OCI-LY7 (cell line): ENCODE results near the gene ZC3H18. TPM values are rescaled to one million over a fixed set of nuclear protein-coding genes. Genes with fewer than 3 reads are reported as not detected.

Experiments used
- BruUV-seq: library from RNA; stranded (reverse); fragments of 400-500 nt; replicated peaks from 2 replicates; lab custom pipeline; 2021; lab: Mats Ljungman, UMichigan
- CTCF ChIA-PET: fragments of 300-600 bp; sonication (Branson Sonifier 250); formaldehyde crosslinking; loops from one replicate; lab custom pipeline; 2022; ENCODE audit warnings: antibody characterized with exemption; ENCODE audit not compliant: unreplicated experiment; lab: Charles Lee
- POLR2A ChIA-PET: fragments of 300-600 bp; sonication (Branson Sonifier 250); formaldehyde crosslinking; loops from one replicate; lab custom pipeline; 2022; ENCODE audit warnings: antibody characterized with exemption; lab: Charles Lee
- DNase-seq: peaks from one replicate; pipeline ENCODE4 v3.0.0-alpha.2; 2015; ENCODE audit warnings: low spot score
- H2AFZ ChIP-seq: fragments of 200-600 bp; sonication (generic), shearing (Covaris generic); 2 replicates; pipeline ENCODE4 v1.6.1; 2014; ENCODE audit warnings: mild to moderate bottlenecking, antibody characterized with exemption, low read length, moderate library complexity
- H3K27ac ChIP-seq: fragments of 200-600 bp; sonication (generic); 2 replicates; pipeline ENCODE4 v1.5.1; 2014; ENCODE audit warnings: mixed run types, low read depth, mild to moderate bottlenecking, moderate library complexity, low read length, inconsistent platforms; ENCODE audit not compliant: poor library complexity, severe bottlenecking
- H3K36me3 ChIP-seq: fragments of 200-600 bp; sonication (generic); 2 replicates; pipeline ENCODE4 v1.6.1; 2014; ENCODE audit warnings: mild to moderate bottlenecking, antibody characterized with exemption, low read length, moderate library complexity, mixed read lengths; ENCODE audit not compliant: insufficient read depth
- H3K4me1 ChIP-seq: fragments of 200-600 bp; sonication (generic); 2 replicates; pipeline ENCODE4 v1.5.1; 2014; ENCODE audit warnings: mild to moderate bottlenecking, low read length; ENCODE audit not compliant: insufficient read depth, poor library complexity, severe bottlenecking
- H3K4me2 ChIP-seq: fragments of 200-600 bp; sonication (generic); 2 replicates; pipeline ENCODE4 v1.6.1; 2014; ENCODE audit warnings: mild to moderate bottlenecking, low read length
- H3K4me3 ChIP-seq: fragments of 200-600 bp; sonication (generic); 2 replicates; pipeline ENCODE4 v1.5.1; 2014; ENCODE audit warnings: mild to moderate bottlenecking, low read depth, low read length; ENCODE audit not compliant: poor library complexity, severe bottlenecking
- H3K79me2 ChIP-seq: fragments of 200-600 bp; sonication (generic); 2 replicates; pipeline ENCODE4 v1.6.1; 2016; ENCODE audit warnings: low read depth, mild to moderate bottlenecking, low read length, moderate library complexity, mixed read lengths; ENCODE audit not compliant: insufficient read depth
- H3K9me2 ChIP-seq: fragments of 200-600 bp; sonication (generic); 2 replicates; pipeline ENCODE4 v1.6.1; 2016; ENCODE audit warnings: mild to moderate bottlenecking, low read length, mixed read lengths; ENCODE audit not compliant: insufficient read depth
- H3K9me3 ChIP-seq: fragments of 200-600 bp; sonication (generic); 2 replicates; pipeline ENCODE4 v1.6.1; 2014; ENCODE audit warnings: mild to moderate bottlenecking, mixed run types, low read length, mixed read lengths
- H4K20me1 ChIP-seq: fragments of 200-600 bp; sonication (generic); 2 replicates; pipeline ENCODE4 v1.6.1; 2014; ENCODE audit warnings: mild to moderate bottlenecking, antibody characterized with exemption, low read length, moderate library complexity, mixed read lengths; ENCODE audit not compliant: insufficient read depth
- CTCF ChIP-seq: fragments of 200-600 bp; sonication (generic); conservative IDR thresholded peaks from 2 replicates; pipeline ENCODE4 v1.5.1; 2014; ENCODE audit warnings: mild to moderate bottlenecking, antibody characterized with exemption, low read length, moderate library complexity, mixed read lengths
- EZH2phosphoT487 ChIP-seq: fragments of 200-600 bp; sonication (generic); IDR thresholded peaks from 2 replicates; pipeline ENCODE4 v1.6.1; 2018; ENCODE audit warnings: low read depth, borderline replicate concordance, mild to moderate bottlenecking, mixed run types, antibody characterized with exemption, low read length, moderate library complexity, mixed read lengths
- intact Hi-C: fragments of 100-400 bp; cut with micrococcal nuclease; formaldehyde crosslinking; loops from one replicate; pipeline ENCODE4 v1.10.0; 2022; ENCODE audit not compliant: unreplicated experiment
- total RNA-seq, 2 experiments: library from RNA; depleted of rRNA in 1 of 2; stranded (reverse); fragments of >200 nt in 1 of 2; shearing (Covaris generic) in 1 of 2; gene quantifications; 2 replicates each; pipeline ENCODE4 v1.2.3, GENCODE V29; 2014 to 2022

Gene ZC3H18
- total RNA-seq, 2 experiments from 2014 or later, result 22.2 to 79.0 TPM

GRCh38 chr16:88651989-88652761, 82.0 kb downstream of the ZC3H18 start:
- peak overlapping the region; percentile 90 for H3K4me3 ChIP-seq
- TF ChIP-seq CTCF (no peak), EZH2phosphoT487 (no peak)
- peaks cover 36% of the 10 kb centered on the region for H3K4me1 ChIP-seq
- DNase-seq, result no peak
- H2AFZ ChIP-seq, result no peak overlapping the region
- H3K27ac ChIP-seq, result peak overlapping the region; percentile 94
- BruUV-seq, result no TSS peak
- ChIA-PET CTCF (no interaction called here), POLR2A (interaction anchor here (0.5 to 0.8 kb wide), 2 partner anchors 12 to 540 kb away, joined by 3 read pairs; no protein-coding TSS in a partner anchor)
- H3K9me3 ChIP-seq, result no peaks in the 10 kb centered on the region
- H3K4me2 ChIP-seq, result peak overlapping the region; percentile 100
- intact Hi-C loops, result loop anchor here (1.0 to 5.0 kb wide), 5 partner anchors 11 to 1005 kb away; partner anchors contain the start of genes CHMP1A, MVD and SPATA33
- H3K79me2 ChIP-seq, result peaks cover 31% of the 10 kb centered on the region
- H3K36me3 ChIP-seq, result peaks cover 51% of the 10 kb centered on the region
- H4K20me1 ChIP-seq, result peaks cover 17% of the 10 kb centered on the region
- no peaks in the 10 kb centered on the region for H3K9me2 ChIP-seq

GRCh38 chr16:88652762-88653063, 82.5 kb downstream of the ZC3H18 start:
- ChIA-PET POLR2A (interaction anchor here (0.8 kb wide), 1 partner anchor 12 kb away, joined by 3 read pairs; no protein-coding TSS in a partner anchor), CTCF (no interaction called here)
- no peak overlapping the region for H3K4me3 ChIP-seq
- H4K20me1 ChIP-seq, result peaks cover 17% of the 10 kb centered on the region
- H3K36me3 ChIP-seq, result peaks cover 52% of the 10 kb centered on the region
- H3K4me2 ChIP-seq, result no peak overlapping the region
- no peaks in the 10 kb centered on the region for H3K9me3 ChIP-seq
- intact Hi-C loops, result loop anchor here (5.0 kb wide), 1 partner anchor 1005 kb away; the partner anchor contains the start of genes CHMP1A and SPATA33
- H2AFZ ChIP-seq, result no peak overlapping the region
- H3K27ac ChIP-seq, result no peak overlapping the region
- no peak for DNase-seq
- peaks cover 31% of the 10 kb centered on the region for H3K79me2 ChIP-seq
- H3K9me2 ChIP-seq, result no peaks in the 10 kb centered on the region
- H3K4me1 ChIP-seq, result peaks cover 35% of the 10 kb centered on the region
- no peak for TF ChIP-seq EZH2phosphoT487
- BruUV-seq, result no TSS peak

- Histone ChIP-seq H3K9me2 (no peaks in the 10 kb centered on the region), H3K36me3 (peaks cover 52% of the 10 kb centered on the region), H3K4me1 (peaks cover 31% of the 10 kb centered on the region), H4K20me1 (peaks cover 14% of the 10 kb centered on the region), H3K27ac (no peak overlapping the region), H3K4me2 (no peak overlapping the region), H3K9me3 (no peaks in the 10 kb centered on the region), H3K79me2 (peaks cover 27% of the 10 kb centered on the region), H3K4me3 (no peak overlapping the region), H2AFZ (no peak overlapping the region)
- no peak for TF ChIP-seq CTCF
- no peak for TF ChIP-seq EZH2phosphoT487
- no TSS peak for BruUV-seq
- POLR2A ChIA-PET, result no interaction called here
- intact Hi-C loops, result loop anchor here (5.0 kb wide), 1 partner anchor 1004 kb away; the partner anchor contains the start of genes CHMP1A and SPATA33
- CTCF ChIA-PET, result no interaction called here
- DNase-seq, result no peak
Measured at GRCh38 chr16:88653101-88653500, 82.9 kb downstream of the ZC3H18 start.
